ENCODE data around the gene TAF3.
"Not testable (repeated sequence)": the region's sequence is repeated elsewhere in the genome, so short reads cannot be mapped to it uniquely, and the experiment has no call there.

The TAF3 gene

DNA sequence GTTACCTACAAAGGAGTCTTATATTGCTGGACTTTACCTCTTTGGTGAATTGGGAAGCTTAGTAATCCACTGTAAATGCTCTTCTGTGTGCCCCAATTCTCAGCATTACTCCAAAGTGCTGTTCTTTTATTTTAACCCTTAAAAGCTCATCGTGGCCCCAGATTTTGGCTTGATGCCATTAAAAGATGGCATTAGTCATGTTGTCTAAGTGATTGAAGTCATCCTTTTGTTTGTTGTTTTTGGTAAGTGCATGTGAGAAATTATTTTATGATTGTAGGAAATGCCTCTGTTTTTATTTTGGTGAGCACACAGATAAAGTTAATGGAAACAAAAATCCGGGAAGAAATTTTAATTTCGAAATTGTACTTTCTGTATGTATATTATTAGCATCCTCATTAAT is 153.6 kb downstream of the TAF3 start:
- DNase-seq (ENCODE audit: low read depth in 2 of 2): no peak

DNA sequence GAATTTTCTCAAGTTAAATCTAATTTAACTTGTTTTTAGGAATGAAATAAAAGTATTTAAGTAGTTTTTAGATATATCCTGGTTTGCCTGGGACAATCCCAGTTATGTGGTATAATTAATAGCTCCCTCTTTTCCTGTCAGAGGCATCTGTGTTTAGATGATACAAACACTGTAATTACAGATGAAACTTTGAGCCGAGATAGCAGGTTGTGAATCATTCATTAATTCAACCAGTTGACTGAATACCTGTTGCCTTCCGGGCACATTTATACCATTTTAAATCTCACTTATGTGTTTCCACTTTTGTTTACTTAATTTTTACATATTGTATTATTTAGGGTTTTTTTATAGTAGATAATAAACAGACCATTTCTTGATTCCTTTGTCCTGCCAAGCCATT is 154.1 kb downstream of the TAF3 start:
- no peak for DNase-seq (ENCODE audit: low read depth in 2 of 2)

DNA sequence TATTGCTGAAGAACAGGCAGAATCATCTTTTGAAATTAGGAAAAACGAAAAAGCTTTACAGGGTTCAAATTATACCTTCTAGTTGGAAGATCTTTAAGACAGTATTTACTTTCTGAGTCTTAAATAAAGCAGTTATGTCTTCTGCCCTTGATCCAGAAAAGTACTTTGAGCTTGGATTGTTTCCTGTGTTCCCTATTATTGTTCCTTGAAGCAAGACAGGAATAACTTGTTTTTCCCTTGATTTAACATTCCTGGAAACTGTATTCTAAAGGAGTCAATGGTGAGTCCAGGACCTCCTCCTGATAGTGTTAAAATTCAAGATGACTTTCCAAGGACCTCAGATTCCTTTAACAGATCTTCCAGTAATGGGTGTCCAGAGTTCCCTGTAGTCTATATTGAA is 161.9 kb downstream of the TAF3 start:
- no peak for DNase-seq (ENCODE audit: low read depth in 2 of 2)

DNA sequence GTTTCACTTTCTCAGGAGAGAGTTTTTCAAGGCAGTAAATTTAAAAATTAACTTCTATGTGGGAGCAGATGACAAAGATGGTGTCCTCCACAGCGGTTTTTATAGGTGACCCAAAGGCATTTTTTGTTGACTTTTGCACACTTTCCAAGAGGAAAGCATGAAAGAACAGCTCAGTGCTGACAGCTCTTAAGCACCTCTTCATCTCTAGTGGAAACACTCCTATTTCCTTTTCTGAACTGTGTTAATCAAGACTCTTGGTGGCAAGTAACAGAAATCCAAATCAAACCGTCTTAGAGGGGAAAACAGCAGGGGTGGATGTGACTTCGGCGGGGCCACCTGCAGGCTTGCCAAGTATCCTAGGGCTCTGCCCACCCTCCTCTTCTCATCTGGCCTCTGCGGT is 164.4 kb downstream of the TAF3 start:
- no peak for DNase-seq (ENCODE audit: low read depth in 2 of 2)

DNA sequence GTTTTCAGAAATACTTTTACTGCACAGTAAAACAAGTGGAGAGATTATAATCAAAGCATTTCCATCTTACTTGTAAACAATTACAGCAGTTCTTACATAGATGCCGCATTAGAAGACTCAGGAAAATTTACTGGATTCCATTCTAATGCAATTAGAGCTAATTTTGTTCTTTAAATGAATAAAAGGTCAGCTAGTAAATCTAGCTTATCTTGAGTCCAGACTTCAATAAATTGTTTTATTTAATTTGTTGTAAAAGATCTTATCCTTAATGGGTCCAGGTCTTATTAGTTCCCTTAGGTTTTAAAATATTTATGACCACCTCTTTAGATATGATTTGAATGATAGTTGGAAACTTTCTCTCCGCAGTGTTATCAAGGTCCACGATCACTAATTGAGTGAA is 166.0 kb downstream of the TAF3 start:
- no peak for DNase-seq (ENCODE audit: low read depth in 2 of 2)

DNA sequence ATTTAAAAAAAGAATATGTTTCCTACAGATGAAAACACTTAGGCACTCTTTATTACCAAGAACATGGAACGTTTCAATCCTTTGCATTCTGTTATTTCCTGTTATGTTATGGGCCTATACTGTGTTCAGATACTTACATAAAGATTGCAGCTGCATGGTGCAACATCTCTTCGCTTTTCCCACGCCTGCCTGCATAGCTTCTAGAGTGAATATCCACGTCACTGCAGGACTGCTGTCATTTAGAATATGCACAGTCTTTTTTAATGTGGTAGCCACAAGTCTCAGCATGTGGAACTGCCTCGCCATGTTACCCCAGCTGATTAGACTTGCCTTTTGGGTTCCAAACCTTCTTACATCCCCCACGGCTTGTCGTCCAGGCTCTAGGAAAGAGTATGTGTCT is 166.6 kb downstream of the TAF3 start:
- DNase-seq (ENCODE audit: low read depth in 2 of 2): no peak

DNA sequence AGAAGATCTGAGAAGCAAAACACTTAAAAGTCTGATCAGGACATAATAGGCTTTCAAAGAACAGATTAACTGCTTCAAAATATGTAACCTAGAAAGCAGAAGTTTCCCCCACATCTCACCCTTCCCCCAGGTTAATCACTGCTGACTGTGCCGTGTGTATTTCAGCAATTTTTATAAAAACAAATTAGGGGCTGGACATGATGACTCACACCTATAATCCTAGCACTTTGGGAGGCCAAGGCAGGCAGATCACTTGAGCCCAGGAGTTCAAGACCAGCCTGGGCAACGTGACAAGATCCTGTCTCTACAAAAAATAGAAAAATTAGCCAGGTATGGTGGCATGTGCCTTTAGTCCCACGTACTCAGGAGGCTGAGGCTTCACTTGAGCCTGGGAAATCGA is 168.5 kb downstream of the TAF3 start:
- no peak for DNase-seq (ENCODE audit: low read depth in 2 of 2)

GRCh38 chr10:7988989-7989388 is 170.7 kb downstream of the TAF3 start:
- DNase-seq (ENCODE audit: low read depth in 2 of 2): no peak

DNA sequence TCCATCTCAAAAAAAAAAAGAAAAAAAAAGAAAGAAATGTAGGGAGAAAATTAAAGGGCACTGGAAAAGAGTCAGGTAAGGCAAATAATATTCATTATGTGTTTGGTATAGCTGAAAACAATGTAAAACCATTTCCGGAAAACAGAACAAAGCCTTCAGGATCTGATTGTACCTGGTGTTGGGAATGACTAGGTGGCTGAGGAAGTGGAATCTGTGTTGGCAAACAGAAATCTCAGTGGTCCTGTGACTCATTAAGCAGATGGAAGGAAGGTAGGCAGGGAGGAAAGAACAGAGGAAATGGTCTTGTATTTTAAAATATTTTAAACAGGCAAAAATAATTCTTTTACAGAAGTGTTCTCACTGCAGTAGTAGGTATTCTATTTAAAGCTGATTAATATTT is 180.5 kb downstream of the TAF3 start:
- no peak for DNase-seq (ENCODE audit: low read depth in 2 of 2)

GRCh38 chr10:8004469-8005000 is 186.2 kb downstream of the TAF3 start:
- DNase-seq (ENCODE audit: low read depth in 2 of 2): no peak

GRCh38 chr10:8006274-8006999 is 188.1 kb downstream of the TAF3 start:
- DNase-seq (ENCODE audit: low read depth in 2 of 2): no peak

- no peak for DNase-seq (ENCODE audit: low read depth in 2 of 2)
Observed at GRCh38 chr10:8009031-8009430, 190.7 kb downstream of the TAF3 start.

DNA sequence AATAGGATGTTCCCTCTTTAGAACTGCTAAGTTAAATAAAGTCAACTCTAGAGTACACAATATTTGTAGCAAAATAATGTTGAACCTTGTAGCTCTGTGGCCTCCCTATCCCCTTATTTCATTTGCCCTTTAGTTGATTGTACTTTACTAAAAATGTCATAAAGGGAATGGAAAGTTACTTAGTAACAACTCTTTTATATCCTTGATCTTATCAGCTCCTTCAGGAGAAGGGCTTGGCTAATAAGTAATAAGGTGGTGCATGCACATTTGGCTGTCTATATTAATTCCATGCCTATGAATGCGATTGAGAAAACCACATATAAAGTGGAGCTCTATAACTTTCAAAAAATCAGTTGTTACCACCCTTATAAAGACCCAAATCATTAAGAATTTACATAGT is 194.7 kb downstream of the TAF3 start:
- no peak for DNase-seq (ENCODE audit: low read depth in 2 of 2)

- no peak for DNase-seq (ENCODE audit: low read depth in 2 of 2)
Observed at GRCh38 chr10:8013619-8014018, 195.3 kb downstream of the TAF3 start.

DNA sequence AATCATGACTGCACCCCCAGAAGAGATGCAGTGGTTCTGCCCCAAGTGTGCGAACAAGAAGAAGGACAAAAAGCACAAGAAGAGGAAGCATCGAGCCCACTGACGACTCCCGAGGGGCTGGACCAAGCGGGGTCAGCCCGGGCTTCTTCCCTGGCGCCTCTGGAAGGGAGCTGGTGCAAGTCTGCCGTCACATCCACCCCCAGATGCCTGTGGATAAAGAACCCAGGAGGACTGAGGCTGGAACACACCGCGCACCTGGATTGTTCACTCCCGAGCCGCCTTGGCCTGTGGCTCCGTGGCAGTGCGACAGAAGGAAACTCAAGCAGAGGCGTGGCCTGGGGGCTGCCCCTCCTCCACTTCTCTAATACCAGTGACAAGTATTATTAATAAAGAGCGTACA is 196.3 kb downstream of the TAF3 start:
- DNase-seq (ENCODE audit: low read depth in 2 of 2): no peak

GRCh38 chr10:8017277-8017676 is 199.0 kb downstream of the TAF3 start:
- DNase-seq (ENCODE audit: low read depth in 2 of 2): no peak

DNA sequence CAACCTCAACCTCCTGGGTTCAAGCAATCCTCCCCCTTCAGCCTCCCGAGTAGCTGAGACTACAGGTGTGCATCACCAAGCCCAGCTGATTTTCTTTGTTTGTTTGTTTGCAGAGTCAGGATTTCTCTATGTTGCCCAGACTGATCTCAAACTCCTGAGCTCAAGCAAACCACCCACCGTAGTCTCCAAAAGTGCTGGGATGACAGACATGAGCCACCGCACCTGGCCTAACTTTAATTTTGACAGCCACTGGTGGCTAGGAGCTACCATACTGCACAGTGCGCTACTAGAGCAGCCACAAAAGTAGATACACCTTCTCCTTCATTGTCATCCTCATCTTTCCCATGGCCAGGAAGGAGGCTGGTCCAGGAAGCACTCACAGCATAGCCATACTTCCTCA is 205.0 kb downstream of the TAF3 start:
- no peak for DNase-seq (ENCODE audit: low read depth in 2 of 2)

DNA sequence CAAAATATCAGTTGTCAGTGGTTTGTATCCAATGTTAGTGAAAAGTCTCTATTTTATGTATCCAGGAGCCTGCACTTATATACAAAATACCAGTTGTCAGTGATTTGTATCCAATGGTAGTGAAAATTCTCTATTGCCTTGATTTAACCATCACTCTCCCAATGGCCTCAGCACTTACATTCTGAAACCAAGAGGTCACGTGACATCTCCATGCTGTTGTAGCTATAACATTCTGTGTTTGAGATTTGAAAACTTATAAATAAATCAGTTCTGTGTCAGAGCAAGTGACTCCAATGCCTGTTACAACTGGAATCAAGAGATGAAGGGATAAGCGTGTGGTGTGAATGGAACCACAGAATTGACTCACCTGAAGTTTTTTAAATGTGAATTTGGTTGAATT is 205.5 kb downstream of the TAF3 start:
- no peak for DNase-seq (ENCODE audit: low read depth in 2 of 2)

DNA sequence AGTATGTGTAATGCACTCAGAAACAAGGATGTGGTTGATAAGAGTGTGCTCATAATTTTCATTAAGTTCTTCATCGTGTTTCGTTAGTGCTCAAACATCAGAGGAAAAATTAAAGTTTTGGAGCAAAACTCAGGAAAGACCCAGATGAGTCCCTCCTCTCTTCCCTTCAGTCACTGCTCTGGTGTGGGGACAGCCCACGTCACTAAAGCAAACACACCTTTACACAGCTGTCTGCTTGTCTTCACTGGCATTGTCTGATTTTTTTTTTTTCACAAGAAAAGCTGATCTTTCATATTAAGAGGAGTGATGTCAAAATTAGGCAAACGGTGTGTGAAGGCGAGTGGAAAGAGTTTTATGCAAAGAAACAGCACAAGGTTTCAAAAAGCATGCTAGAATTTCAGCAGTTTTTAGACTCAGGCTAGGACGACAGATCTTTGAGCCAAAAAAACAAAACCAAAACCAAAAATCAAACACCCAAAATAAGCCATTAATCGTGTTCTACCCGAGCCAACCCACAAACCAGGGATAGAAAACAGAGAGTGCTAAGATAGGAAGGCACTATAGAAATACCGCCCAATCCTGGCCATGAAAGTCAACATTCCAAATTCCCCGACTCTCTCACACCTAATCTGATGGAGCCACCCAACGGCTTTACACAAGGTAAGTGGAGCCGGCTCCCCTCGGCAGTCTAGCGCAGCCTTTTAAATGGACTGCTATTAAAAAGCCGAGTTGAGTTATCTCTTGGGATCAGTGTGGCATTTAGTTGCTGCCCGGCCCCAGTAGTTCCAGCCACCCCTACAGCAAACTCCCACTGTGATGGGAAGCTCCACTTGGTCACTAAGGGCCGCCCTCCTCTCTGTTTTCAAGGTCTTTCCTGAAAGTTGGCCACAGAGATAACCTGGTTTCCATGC is 208.3 kb downstream of the TAF3 start:
- DNase-seq (ENCODE audit: low read depth in 2 of 2): no peak

- DNase-seq (ENCODE audit: low read depth in 2 of 2): not testable (repeated sequence)
Observed at GRCh38 chr10:8031211-8031610, 212.9 kb downstream of the TAF3 start.

- no peak for DNase-seq (ENCODE audit: low read depth in 2 of 2)
Observed at GRCh38 chr10:8032558-8032957, 214.3 kb downstream of the TAF3 start.

DNA sequence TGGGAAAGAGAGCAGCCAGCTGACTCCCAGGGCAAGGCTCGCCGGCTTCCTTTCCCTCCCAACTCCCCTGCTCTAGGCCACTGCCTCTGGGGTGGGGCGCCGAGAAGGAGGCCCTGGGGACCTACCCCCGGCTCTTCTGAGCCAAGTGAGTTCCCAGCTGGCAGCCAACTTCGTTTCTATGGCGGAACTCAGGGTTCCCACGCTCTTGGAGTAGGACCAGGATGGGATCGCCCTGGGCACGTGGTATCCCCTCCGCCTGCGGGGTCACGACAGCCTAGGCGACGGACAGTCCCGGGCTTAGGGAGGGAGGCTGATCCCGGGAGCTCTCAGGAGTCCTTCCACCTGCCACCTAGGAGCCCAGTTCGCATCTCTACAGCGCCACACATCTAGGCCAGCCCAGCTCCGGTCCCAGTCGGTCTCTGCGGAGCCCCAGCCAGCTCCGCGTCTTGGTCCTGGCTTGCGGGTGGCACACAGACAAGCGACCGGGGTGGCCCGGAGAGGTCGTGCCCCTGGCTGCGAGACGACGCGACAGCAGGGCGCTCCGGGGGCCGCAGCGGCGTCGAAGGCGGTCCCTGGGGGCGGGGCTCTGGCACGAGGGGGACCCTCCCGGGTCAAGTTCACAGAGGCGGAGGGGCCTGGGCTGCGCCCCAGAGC is 215.6 kb downstream of the TAF3 start:
- DNase-seq (ENCODE audit: low read depth in 2 of 2): no peak

Data from stimulated activated CD8-positive, alpha-beta memory T cell treated with anti-CD3 and anti-CD28 coated beads, Interleukin-15, amount 100 ng/mL, for 4 hours (primary cell).